GM19395 (cell line): Measurements from ENCODE around the gene SEC14L5.
"Not testable (repeated sequence)": the region's sequence is repeated elsewhere in the genome, so short reads cannot be mapped to it uniquely, and the experiment has no call there.

Experiments used
- ATAC-seq: cut with Tn5 transposase; IDR thresholded peaks from one replicate; pipeline ENCODE4 v1.9.1; 2021; ENCODE audit warnings: mild to moderate bottlenecking, moderate library complexity; ENCODE audit not compliant: unreplicated experiment

SEC14L5 gene

GRCh38 chr16:5033256-5034166 is 75.4 kb downstream of the SEC14L5 start, which contains the start of gene NAGPA:
Gene NAGPA (minus strand): TSS chr16:5033935. CDS start chr16:5033914, 21 bp downstream.
- ATAC-seq, result peak; percentile 80

- ATAC-seq, result no peak
These were observed 76.0 kb downstream of the SEC14L5 start for GRCh38 chr16:5034167-5034523.

- no peak for ATAC-seq
These were observed 77.7 kb downstream of the SEC14L5 start for GRCh38 chr16:5035909-5036227.

- no peak for ATAC-seq
These were observed 78.4 kb downstream of the SEC14L5 start for GRCh38 chr16:5036228-5037156.

DNA sequence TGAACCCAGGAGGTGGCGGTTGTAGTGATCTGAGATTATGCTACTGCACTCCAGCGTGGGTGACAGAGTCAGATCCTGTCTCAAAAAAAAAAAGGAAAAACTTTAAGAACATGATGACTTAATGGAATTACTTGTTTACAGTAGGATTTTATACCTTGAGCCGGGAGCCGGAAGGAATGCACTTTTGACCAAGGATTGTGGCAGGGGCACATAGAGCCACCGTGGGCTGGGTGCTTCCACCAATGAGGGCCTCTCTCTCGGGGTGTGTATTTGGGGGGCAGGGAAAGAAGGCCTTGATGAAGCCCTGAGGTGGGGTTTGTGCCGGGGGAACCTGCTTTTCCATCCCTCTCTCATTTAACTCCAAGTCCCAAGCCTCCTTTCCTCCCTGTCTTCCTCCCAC is 82.3 kb downstream of the SEC14L5 start:
- ATAC-seq, result no peak

GRCh38 chr16:5041600-5042133 is 83.5 kb downstream of the SEC14L5 start:
- ATAC-seq, result peak; percentile 84

- no peak for ATAC-seq
These were observed 84.5 kb downstream of the SEC14L5 start for GRCh38 chr16:5042574-5043171.

- ATAC-seq, result no peak
These were observed 85.9 kb downstream of the SEC14L5 start for GRCh38 chr16:5044011-5044540.

GRCh38 chr16:5044581-5044980 is 86.5 kb downstream of the SEC14L5 start:
- not testable (repeated sequence) for ATAC-seq

- no peak for ATAC-seq
These were observed 87.5 kb downstream of the SEC14L5 start for GRCh38 chr16:5045499-5046115.

DNA sequence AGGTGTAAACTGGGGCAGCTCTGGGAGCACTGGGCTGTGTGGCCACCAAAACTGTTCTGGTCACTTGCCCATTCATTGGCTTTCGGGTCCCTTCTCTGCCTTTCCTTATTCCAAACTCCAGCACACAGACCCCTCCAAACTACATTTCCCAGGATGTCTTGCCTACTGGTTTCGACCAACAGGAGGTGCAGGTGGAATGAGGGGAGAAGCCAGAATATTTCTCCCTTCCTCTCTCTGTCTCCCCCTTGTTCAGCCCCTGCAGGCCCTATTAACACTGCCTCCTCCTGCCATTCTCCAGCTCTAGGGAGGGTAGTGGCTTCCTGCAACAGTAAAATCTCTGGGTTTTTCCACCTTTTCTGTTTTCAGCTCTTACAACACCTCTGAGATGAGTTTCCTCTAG is 88.8 kb downstream of the SEC14L5 start:
- no peak for ATAC-seq

- no peak for ATAC-seq
These were observed 97.0 kb downstream of the SEC14L5 start for GRCh38 chr16:5054876-5055865.

DNA sequence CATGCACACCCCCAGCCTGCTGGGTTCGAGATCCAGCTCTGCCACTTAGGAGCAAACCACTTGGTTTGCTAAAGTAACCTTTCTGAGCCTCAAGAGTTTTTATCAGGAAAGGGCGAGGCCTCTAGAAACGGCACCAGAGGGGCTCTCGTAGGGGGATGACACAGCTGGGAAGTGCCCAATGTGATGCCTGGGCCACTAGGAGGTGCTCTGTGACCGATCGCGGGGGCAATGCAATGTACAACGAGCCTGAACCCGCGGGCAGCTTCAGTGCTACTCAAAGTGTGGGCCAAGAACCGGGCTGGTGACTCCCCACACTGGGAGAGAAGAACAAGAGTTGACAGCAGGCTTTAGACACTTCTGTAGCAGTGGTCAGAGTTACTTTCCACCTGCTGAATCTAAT is 98.2 kb downstream of the SEC14L5 start:
- no peak for ATAC-seq

GRCh38 chr16:5058476-5058875 is 100.3 kb downstream of the SEC14L5 start:
- no peak for ATAC-seq

GRCh38 chr16:5059386-5060072 is 101.4 kb downstream of the SEC14L5 start:
- no peak for ATAC-seq

GRCh38 chr16:5060073-5060641 is 102.0 kb downstream of the SEC14L5 start:
- no peak for ATAC-seq

DNA sequence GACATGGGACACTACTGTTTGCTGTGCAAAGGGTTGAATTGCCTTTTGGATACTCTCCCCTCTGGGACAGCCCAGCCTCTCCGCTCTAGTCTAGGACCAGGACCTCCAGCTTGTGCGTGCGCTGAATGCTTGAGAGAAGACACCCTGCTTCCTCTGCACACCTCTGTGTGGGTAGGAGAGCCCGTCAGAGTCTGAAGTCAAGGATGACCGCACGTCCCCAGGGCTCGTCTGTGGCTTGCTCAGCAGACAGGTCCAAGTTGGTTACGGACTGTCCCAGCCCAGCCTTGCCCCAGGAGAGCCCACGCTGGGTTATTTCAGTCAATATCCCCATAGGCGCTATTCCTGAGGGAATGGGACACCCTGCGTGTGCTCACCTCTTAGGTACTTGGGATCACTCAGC is 103.9 kb downstream of the SEC14L5 start:
- ATAC-seq, result no peak
